Upper lobe of left lung (tissue), 4 donors: Measurements from ENCODE around the gene FOXA1.

Experiments used
- EP300 ChIP-seq, 4 donors: sonication (generic); formaldehyde crosslinking; IDR thresholded peaks; one replicate each; pipeline ENCODE4 v1.5.1; 2017; ENCODE audit warnings: antibody characterized with exemption in 4 of 4, control low read depth in 2 of 4
- POLR2A ChIP-seq, 4 donors: fragments of 450-650 bp; IDR thresholded peaks; one replicate each; pipeline ENCODE4 v1.5.1; 2016 to 2017; ENCODE audit warnings: antibody characterized with exemption in 4 of 4, mild to moderate bottlenecking in 2 of 4
- TF ChIP-seq, protein P1 (sequence below), 6 experiments: fragments of 450-650 bp in 4 of 6; fragments of 200-600 bp in 2 of 6; sonication (generic) in 2 of 6; IDR thresholded peaks; one replicate each; pipeline ENCODE4 v1.5.1; 2016 to 2019; ENCODE audit warnings: antibody characterized with exemption in 6 of 6

DNA sequence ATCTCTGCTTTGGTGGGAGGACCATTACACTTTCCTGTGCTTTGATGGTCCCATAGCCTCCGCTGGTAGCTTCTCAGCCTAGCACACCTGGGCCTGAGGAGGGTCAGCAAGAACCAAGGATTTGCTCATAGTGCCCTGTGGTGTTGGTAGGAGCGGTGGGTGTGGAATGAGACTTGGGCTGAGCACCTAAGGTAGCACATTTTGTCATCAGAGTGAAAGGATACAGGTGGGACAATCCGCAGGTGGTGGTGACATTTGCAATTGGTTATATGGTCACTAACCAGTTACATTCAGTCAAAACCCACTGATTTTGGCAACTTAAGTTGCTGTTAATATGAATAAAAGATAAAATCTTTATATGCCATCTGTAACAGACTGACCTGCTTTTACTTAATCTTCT lies 47.1 kb upstream of the FOXA1 start:
- TF ChIP-seq, protein P1, sequence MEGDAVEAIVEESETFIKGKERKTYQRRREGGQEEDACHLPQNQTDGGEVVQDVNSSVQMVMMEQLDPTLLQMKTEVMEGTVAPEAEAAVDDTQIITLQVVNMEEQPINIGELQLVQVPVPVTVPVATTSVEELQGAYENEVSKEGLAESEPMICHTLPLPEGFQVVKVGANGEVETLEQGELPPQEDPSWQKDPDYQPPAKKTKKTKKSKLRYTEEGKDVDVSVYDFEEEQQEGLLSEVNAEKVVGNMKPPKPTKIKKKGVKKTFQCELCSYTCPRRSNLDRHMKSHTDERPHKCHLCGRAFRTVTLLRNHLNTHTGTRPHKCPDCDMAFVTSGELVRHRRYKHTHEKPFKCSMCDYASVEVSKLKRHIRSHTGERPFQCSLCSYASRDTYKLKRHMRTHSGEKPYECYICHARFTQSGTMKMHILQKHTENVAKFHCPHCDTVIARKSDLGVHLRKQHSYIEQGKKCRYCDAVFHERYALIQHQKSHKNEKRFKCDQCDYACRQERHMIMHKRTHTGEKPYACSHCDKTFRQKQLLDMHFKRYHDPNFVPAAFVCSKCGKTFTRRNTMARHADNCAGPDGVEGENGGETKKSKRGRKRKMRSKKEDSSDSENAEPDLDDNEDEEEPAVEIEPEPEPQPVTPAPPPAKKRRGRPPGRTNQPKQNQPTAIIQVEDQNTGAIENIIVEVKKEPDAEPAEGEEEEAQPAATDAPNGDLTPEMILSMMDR (IDR thresholded peaks at IDR 0.05): no peak
- no peak for TF ChIP-seq POLR2A (IDR thresholded peaks at IDR 0.05)
- TF ChIP-seq EP300 (IDR thresholded peaks at IDR 0.05): no peak
